HG02623 (cell line): ENCODE measurements around the gene WNT3.

Experiments used
- ATAC-seq: cut with Tn5 transposase; IDR thresholded peaks from one replicate; pipeline ENCODE4 v1.9.1; 2021; ENCODE audit warnings: moderate library complexity; ENCODE audit not compliant: unreplicated experiment

The WNT3 gene

GRCh38 chr17:46733837-46734475, 84.5 kb downstream of the WNT3 start:
- no peak for ATAC-seq

- no peak for ATAC-seq
Observed at GRCh38 chr17:46732754-46733398, 85.6 kb downstream of the WNT3 start.

- no peak for ATAC-seq
Observed at GRCh38 chr17:46732160-46732559, 86.3 kb downstream of the WNT3 start.

- no peak for ATAC-seq
Observed at GRCh38 chr17:46730679-46731078, 87.8 kb downstream of the WNT3 start.

GRCh38 chr17:46730026-46730425, 88.5 kb downstream of the WNT3 start:
- ATAC-seq, result no peak

- no peak for ATAC-seq
Observed at GRCh38 chr17:46727572-46728348, 90.7 kb downstream of the WNT3 start.

- ATAC-seq, result no peak
Observed at GRCh38 chr17:46726206-46726605, 92.3 kb downstream of the WNT3 start.

GRCh38 chr17:46722662-46723285, 95.7 kb downstream of the WNT3 start:
- ATAC-seq, result no peak

- no peak for ATAC-seq
Observed at GRCh38 chr17:46720408-46720807, 98.1 kb downstream of the WNT3 start.

- no peak for ATAC-seq
Observed at GRCh38 chr17:46719891-46720290, 98.6 kb downstream of the WNT3 start.

- ATAC-seq, result no peak
Observed at GRCh38 chr17:46717999-46718398, 100.5 kb downstream of the WNT3 start.
